K562 (cell line): ENCODE measurements around the gene TMCO1.

Experiments used
- ESRRA ChIP-seq: fragments of 450-650 bp; IDR thresholded peaks from 2 replicates; pipeline ENCODE4 v1.6.1; 2014; ENCODE audit warnings: low read depth, mild to moderate bottlenecking, moderate library complexity, borderline replicate concordance
- MXI1 ChIP-seq: IDR thresholded peaks from 2 replicates; pipeline ENCODE4 v1.6.1; 2011; ENCODE audit warnings: low read depth, mild to moderate bottlenecking, improper control_type of control experiment, low read length
- NBN ChIP-seq: fragments of 450-650 bp; IDR thresholded peaks from 2 replicates; pipeline ENCODE4 v1.6.1; 2016; ENCODE audit warnings: low read depth, mild to moderate bottlenecking
- TAF9B ChIP-seq: fragments of 450-650 bp; IDR thresholded peaks from 2 replicates; pipeline ENCODE4 v1.6.1; 2018; ENCODE audit warnings: mild to moderate bottlenecking; ENCODE audit not compliant: partially characterized antibody

- no peak for TF ChIP-seq ESRRA
- TF ChIP-seq NBN: no peak
- TF ChIP-seq MXI1: no peak
- TF ChIP-seq TAF9B: no peak
Measured at GRCh38 chr1:165787741-165788140, 19.1 kb upstream of the TMCO1 start.
